Neuron (in vitro differentiated cells): ENCODE measurements around the gene TOGARAM2.

ENCODE experiments used
- H2AFZ ChIP-seq: one replicate; pipeline ENCODE4 v1.6.1; 2013; ENCODE audit warnings: low read depth, mild to moderate bottlenecking, inconsistent platforms, low read length, moderate library complexity
- H3K27me3 ChIP-seq: one replicate; pipeline ENCODE4 v1.6.1; 2013; ENCODE audit warnings: low read length; ENCODE audit not compliant: insufficient read depth
- H3K36me3 ChIP-seq: one replicate; pipeline ENCODE4 v1.6.1; 2013; ENCODE audit warnings: low read length; ENCODE audit not compliant: insufficient read depth
- H3K4me1 ChIP-seq: one replicate; pipeline ENCODE4 v1.6.1; 2013; ENCODE audit warnings: low read length; ENCODE audit not compliant: insufficient read depth
- H3K4me3 ChIP-seq: 2 replicates; pipeline ENCODE4 v1.5.1; 2013; ENCODE audit warnings: mild to moderate bottlenecking, low read length, moderate library complexity
- H3K9me3 ChIP-seq: one replicate; pipeline ENCODE4 v1.6.1; 2013; ENCODE audit warnings: low read length

TOGARAM2 gene

DNA sequence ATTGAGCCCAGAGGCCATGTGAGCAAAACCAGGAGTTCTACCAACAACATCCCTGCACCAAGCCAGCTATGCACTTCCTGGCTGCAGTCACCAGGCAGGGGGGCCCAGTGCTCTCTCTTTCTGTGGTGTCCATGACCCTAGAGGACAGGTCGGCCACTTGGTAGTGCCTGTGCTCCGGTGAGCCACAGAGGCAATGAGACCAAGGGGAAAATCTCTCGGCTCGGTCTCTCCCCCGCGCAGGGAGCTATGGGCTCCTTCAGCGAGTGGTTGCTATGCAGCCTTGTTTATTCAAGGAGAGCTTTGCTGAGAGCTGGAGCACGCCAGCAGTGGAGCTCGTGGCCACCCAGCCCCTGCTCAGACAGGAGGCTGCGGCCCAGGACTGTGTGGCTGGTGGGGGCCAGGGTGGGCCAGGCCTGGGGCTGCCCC is at the start of gene TOGARAM2:
TOGARAM2 (plus strand) TSS at position 283 of the 426 bp plus-strand sequence. CDS start 13,537 bp downstream, outside the sequence.
- Histone ChIP-seq H3K36me3 (no peaks in the 10 kb centered on the region), H3K9me3 (no peaks in the 10 kb centered on the region), H2AFZ (no peak within 1 kb of the TSS), H3K27me3 (no peaks in the 10 kb centered on the region), H3K4me3 (no peak within 1 kb of the TSS), H3K4me1 (peaks cover 8% of the 10 kb centered on the region)

DNA sequence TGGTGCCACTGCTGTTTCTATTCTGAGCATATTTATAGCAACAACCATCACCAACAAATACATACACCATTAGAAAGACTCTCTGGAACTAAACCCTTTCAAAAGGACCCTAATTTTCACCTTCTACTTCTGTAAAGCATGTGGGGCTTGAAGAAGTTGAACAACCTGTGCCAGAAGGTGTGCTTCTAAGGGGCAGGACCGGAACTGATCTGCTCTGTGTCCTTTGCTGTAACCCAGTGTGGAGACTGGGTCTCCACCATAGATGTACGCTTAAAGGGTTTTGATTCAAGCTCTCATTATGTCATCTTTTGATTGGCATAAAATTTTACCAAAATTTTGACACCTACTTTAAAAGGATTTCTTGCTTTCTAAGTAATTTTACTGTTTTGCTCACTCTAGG is 46.3 kb upstream of the TOGARAM2 start:
- Histone ChIP-seq H2AFZ (no peak overlapping the region), H3K9me3 (no peaks in the 10 kb centered on the region), H3K36me3 (peaks cover 86% of the 10 kb centered on the region), H3K4me1 (no peaks in the 10 kb centered on the region), H3K27me3 (no peaks in the 10 kb centered on the region), H3K4me3 (no peak overlapping the region)

DNA sequence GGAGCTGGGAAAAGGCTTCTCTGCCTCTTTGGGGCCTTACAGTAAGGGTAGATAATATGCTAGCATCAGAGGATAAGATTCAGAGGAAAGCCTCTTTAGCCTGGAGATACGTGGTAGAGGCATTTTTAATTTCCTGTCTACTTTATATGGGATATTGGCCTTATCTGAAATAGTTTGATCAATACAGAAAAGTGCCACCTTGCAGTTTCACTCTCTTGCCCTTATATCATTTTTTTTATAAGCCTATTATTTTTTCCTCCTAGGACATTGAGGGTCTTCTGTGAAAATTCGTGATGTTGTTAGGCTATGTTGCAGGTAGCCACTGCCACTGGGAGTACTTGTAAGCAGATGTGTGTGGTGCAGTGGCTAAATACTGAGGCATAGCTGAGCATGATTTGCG is 40.1 kb upstream of the TOGARAM2 start:
- no peaks in the 10 kb centered on the region for H3K27me3 ChIP-seq
- H2AFZ ChIP-seq: no peak overlapping the region
- no peaks in the 10 kb centered on the region for H3K4me1 ChIP-seq
- H3K4me3 ChIP-seq: no peak overlapping the region
- peaks cover 80% of the 10 kb centered on the region for H3K36me3 ChIP-seq
- no peaks in the 10 kb centered on the region for H3K9me3 ChIP-seq

DNA sequence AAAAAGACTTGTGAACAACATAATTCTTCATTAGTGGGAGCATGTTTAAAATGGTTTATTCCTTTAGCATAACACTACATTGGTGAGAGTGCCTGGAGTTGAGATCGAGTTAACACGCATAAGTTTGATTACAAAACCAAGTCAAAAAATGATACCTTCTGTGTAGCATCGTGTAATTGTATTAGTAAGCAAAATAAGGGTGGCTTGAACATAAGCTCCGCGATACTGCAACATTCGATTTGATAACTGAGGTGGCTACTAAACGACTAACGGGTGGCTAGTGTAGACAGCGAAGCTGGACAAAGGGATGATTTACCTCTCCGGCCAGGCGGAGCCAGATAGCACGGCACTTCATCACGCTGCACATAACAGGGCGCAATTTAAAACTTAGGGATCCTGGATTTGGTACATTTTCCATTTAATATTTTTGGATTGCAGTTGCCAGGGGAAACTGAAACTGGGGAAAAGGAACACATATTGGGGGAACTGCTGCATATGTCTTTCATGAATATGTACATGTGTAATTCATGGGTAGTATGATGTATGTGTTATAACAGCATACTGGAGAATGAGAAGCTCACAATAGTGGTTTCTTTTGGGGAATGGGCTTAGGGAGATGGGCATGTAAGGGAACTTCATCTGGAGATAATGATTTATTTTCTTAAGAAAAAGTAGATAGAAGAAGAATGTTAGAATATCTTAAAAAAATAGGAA is 36.4 kb upstream of the TOGARAM2 start:
- Histone ChIP-seq H3K36me3 (peaks cover 79% of the 10 kb centered on the region), H2AFZ (no peak overlapping the region), H3K9me3 (peaks cover 14% of the 10 kb centered on the region), H3K4me1 (no peaks in the 10 kb centered on the region), H3K27me3 (no peaks in the 10 kb centered on the region), H3K4me3 (no peak overlapping the region)

DNA sequence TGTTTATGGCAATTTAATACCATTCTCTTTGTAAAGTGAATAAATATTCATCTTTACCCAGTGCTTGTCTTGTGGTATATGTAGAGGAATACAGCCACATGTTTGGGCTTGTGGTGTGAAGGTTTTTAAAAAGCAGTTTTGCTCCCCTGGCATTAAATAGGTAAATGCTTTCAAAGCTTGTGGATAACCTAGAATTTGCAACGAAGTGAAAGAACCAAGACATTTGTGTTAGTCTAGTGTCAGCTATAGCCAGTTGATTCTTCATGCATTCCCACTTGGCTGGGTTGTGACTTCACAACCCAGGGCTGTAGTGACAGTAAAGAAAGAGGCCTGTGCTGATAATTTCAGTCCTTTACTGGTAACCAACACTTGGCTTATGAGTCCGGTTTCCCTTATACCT is 32.9 kb upstream of the TOGARAM2 start:
- no peak overlapping the region for H2AFZ ChIP-seq
- H3K4me3 ChIP-seq: no peak overlapping the region
- H3K27me3 ChIP-seq: no peaks in the 10 kb centered on the region
- H3K36me3 ChIP-seq: peaks cover 53% of the 10 kb centered on the region
- peaks cover 19% of the 10 kb centered on the region for H3K9me3 ChIP-seq
- no peaks in the 10 kb centered on the region for H3K4me1 ChIP-seq

DNA sequence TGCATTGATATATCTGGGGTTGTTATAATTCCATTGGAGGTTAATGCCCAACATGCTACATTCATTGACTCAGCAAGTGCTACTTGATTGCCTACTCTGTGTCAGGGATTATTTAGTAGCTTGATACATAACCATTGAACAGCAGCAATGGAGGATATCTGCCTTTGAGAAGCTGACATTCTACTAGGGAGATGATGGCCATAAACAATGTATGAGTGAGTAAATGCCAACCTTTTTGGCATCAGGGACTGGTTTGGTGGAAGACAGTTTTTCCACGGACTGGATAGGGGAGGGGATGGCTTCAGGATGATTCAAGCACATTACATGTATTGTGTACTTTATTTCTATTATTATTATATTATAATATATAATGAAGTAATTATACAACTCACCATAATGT is 31.9 kb upstream of the TOGARAM2 start:
- H3K27me3 ChIP-seq: no peaks in the 10 kb centered on the region
- peaks cover 19% of the 10 kb centered on the region for H3K9me3 ChIP-seq
- no peak overlapping the region for H3K4me3 ChIP-seq
- H2AFZ ChIP-seq: no peak overlapping the region
- peaks cover 44% of the 10 kb centered on the region for H3K36me3 ChIP-seq
- no peaks in the 10 kb centered on the region for H3K4me1 ChIP-seq

DNA sequence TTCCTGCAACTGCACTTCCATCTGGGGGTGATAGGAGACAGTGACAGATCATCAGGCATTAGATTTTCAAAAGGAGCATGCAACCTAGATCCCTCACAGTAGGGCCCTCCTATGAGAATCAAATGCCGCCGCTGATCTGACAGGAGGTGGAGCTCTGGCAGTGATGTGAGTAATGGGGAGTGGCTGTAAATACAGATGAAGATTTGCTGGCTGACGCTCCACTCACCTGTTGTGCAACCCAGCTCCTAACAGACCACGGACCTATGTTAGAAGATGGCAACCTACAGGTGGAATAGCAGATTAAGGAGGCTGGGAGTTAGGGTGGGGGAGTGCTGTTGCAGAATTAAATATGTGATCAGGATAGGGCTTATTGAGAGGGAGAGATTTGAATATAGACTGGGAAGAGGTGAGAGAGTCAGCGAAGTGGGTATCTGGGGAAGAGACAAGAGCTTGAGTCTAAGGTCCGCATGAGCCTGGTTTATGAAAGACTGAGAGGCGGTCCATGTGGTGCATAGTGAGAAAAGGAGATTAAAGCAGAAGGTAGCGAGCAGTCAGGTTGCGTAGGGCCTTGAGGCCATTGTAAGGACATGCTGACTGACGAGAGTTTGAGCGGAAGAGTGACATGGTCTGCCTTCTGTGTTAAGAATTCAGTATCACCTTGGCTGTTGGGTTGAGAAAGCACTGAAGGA is 31.3 kb upstream of the TOGARAM2 start:
- Histone ChIP-seq H2AFZ (no peak overlapping the region), H3K27me3 (no peaks in the 10 kb centered on the region), H3K9me3 (peaks cover 19% of the 10 kb centered on the region), H3K36me3 (peaks cover 40% of the 10 kb centered on the region), H3K4me1 (no peaks in the 10 kb centered on the region), H3K4me3 (no peak overlapping the region)

DNA sequence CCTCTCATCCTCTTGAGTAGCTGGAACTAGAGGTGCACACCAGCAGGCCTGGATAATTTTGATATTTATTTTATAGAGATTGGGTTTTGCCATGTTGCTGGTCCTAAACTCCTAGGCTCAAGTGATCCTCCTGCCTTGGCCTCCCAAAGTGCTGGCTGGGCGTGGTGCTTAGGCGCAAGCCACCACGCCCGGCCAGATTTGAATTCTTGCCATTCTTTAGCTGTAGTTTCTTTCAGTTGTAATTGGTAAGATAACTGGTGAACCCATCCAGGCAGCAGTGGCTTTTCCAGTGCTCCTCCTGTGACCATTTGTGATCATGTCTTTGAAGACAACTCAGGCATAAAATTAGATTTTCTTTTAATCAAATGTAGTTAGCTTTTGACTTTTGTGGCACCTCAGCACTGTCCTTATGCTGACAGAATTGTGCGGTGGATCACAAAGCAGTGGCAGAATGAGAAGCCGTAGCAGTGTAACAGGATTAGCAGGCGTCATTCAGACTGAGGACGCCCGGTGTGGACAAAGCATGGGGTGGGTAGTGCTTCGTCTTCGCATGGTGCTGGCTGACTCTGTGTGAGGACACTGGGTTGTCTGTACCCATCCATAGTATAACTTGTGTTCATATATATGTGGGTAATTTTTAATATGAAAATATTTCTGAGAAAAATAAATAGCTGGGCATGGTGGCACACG is 30.0 kb upstream of the TOGARAM2 start:
- Histone ChIP-seq H3K36me3 (peaks cover 29% of the 10 kb centered on the region), H3K9me3 (peaks cover 19% of the 10 kb centered on the region), H3K27me3 (no peaks in the 10 kb centered on the region), H3K4me3 (no peak overlapping the region), H3K4me1 (no peaks in the 10 kb centered on the region), H2AFZ (no peak overlapping the region)

DNA sequence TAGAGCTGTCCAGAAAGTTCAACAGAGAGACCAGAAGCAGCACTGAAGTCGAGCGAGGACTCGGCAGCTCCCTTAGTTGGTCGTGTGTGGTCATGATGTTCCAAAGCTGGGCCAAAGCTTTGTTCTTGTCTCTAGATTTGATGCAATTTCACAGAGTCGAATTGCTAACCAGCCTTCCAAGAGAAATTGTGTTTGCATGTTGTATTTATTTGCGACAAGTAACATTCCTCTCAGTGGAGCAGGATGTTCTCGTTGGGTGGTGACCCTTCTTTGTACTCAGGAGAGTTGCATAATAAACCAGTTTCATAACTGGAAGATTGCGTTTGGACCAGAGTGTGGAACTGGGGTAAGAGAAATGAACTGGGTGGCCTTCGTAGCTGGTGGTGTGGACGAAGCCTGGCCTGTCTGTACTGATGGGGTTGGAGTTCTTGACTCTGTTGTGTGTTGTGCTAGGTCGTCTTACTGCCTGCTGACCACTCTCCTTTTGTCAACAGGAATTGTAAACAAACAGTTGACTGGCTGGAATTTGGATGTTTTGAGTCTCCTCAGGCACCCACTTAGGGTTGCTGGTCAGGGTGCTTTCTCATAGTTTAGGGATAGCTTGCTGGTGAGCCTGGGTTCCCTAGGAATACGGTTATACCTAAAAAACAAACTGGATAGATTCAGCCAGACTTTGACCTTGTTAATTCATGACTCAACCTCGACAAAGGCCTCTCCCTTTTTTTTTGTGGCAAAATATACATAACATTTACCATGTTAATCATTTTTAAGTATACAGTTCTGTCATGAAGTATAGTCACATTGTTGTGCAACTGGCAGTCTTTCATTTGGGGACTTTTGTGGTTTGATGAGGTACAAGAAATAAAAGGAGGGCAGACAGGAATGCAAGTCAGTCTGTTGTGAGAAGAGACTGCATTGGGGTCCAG is 28.9 kb upstream of the TOGARAM2 start:
- H3K36me3 ChIP-seq: peaks cover 19% of the 10 kb centered on the region
- no peaks in the 10 kb centered on the region for H3K4me1 ChIP-seq
- H3K4me3 ChIP-seq: no peak overlapping the region

DNA sequence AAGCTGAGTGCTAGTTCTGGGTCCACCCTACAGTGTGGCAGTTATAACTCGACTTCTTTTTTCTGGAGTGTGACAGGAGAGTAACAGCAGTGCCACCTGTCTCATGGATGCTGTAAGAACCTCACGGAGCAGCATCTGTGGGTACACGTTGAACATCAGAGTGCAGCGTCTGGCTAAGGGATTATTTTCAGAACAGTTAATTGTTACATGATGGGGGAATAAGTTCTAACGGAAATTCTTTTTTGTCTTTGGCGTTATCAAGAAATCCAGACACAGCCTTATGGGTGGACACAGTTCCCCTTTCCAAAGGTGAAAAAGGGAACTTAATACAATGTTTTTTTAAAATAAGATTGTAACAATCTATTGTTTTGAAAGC is 28.3 kb upstream of the TOGARAM2 start:
- Histone ChIP-seq H3K4me3 (no peak overlapping the region), H3K9me3 (peaks cover 16% of the 10 kb centered on the region), H3K36me3 (peaks cover 14% of the 10 kb centered on the region), H3K27me3 (no peaks in the 10 kb centered on the region), H3K4me1 (no peaks in the 10 kb centered on the region), H2AFZ (no peak overlapping the region)

More for the DNA sequence above, 28.9 kb upstream of the TOGARAM2 start:
- Histone ChIP-seq H2AFZ (no peak overlapping the region), H3K27me3 (no peaks in the 10 kb centered on the region), H3K9me3 (peaks cover 17% of the 10 kb centered on the region)

DNA sequence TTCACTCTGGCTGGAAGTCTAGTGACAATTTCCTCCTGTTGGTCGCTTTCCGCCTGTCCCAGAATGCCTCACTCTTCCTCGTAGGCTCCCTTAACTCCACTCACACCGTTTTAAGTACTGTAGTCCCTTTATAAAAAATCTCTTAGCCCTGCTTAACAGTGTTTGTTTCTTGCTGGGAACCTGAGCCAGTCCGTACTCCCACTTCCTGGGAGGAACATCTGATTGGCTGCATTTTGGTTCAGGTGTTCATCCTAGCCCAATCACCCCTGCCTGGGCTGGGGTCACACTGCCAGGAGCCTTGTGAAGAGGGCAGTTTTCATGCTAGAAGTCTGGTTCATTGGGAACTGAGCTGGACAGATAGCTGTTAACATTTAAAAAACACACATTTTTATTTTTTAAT is 25.6 kb upstream of the TOGARAM2 start:
- Histone ChIP-seq H3K27me3 (no peaks in the 10 kb centered on the region), H2AFZ (no peak overlapping the region), H3K9me3 (no peaks in the 10 kb centered on the region), H3K4me3 (no peak overlapping the region), H3K36me3 (no peaks in the 10 kb centered on the region), H3K4me1 (peaks cover 2% of the 10 kb centered on the region)

DNA sequence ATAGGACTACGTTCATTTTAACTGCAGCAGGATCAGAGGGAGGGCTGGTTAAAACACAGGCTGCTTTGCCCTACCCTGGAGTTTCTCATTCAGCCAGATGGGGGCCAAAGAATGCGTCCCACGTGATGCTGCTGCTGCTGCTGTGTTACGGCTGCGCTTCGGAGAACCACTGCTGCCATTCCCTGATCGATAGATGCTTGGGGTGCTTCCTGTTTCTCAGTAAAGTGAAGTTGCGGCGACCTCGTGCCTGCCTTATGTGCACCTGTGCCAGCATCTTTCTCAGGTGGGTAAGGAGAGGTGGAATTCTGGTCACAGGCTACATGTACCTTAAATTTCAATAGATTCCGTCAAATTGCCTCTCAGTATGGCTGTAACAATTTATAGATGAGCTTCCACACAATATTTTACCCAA is 24.7 kb upstream of the TOGARAM2 start:
- no peaks in the 10 kb centered on the region for H3K27me3 ChIP-seq
- H3K36me3 ChIP-seq: no peaks in the 10 kb centered on the region
- no peak overlapping the region for H3K4me3 ChIP-seq
- H3K9me3 ChIP-seq: no peaks in the 10 kb centered on the region
- H3K4me1 ChIP-seq: peaks cover 2% of the 10 kb centered on the region
- H2AFZ ChIP-seq: no peak overlapping the region
